Measurements from ENCODE around the gene GRK1. TPM values are rescaled to one million over a fixed set of nuclear protein-coding genes. Genes with fewer than 3 reads are reported as not detected.

GRK1 gene
- total and polyA plus RNA-seq, 2 of the 4 experiments (the other 2 are of a cell fraction) = not detected

GRCh38 chr13:113750554-113751399, 83.8 kb downstream of the GRK1 start:
- H3K36me3 ChIP-seq (ENCODE audit: control insufficient read depth, insufficient read depth, low read length) = no peaks in the 10 kb centered on the region
- no TSS peak for BruUV-seq (replicated peaks)
- H4K20me1 ChIP-seq (ENCODE audit: insufficient read depth, low read length) = peaks cover 4% of the 10 kb centered on the region; the same call in 1 of the 2 replicates
- H3K9me1 ChIP-seq (ENCODE audit: insufficient read depth, low read length) = 0 out of 2 replicates have a peak, but pooled peaks cover 5% of the 10 kb centered on the region
- no peak for ATAC-seq (ENCODE audit: low read depth)
- H3K27me3 ChIP-seq (ENCODE audit: control insufficient read depth, insufficient read depth, low read length) = peaks cover 28% of the 10 kb centered on the region
- no peaks in the 10 kb centered on the region for H3K4me1 ChIP-seq (ENCODE audit: control insufficient read depth, insufficient read depth, low read length)
- in situ Hi-C loops (cut with MboI; ENCODE audit: low sequenced_read_pairs) (no loop called here), dilution Hi-C loops (cut with HindIII; ENCODE audit: low sequenced_read_pairs, unreplicated experiment) (no loop called here), intact Hi-C loops (cut with micrococcal nuclease) (no loop called here)
- H2AK9ac ChIP-seq (replicated peaks; ENCODE audit: low read depth, low read length, poor library complexity) = no peak overlapping the region
- POLR2A ChIA-PET (ENCODE audit: unreplicated experiment) = no interaction called here
- no peak overlapping the region for H3K4me3 ChIP-seq (ENCODE audit: insufficient read depth, low read depth, low read length)
- no peak overlapping the region for H3K23ac ChIP-seq (ENCODE audit: low read depth, low read length)
- H2BK120ac ChIP-seq (ENCODE audit: low read depth, low read length) = no peak overlapping the region
- H3K9me3 ChIP-seq (ENCODE audit: control insufficient read depth, insufficient read depth, low read length) = no peaks in the 10 kb centered on the region
- H3K27ac ChIP-seq (ENCODE audit: insufficient read depth, low read length) = no peak overlapping the region
- no peaks in the 10 kb centered on the region for H3K79me1 ChIP-seq (ENCODE audit: low read depth in 1 of 2, low read length in 2 of 2)
- H2BK5ac ChIP-seq (ENCODE audit: low read depth, low read length, poor library complexity, severe bottlenecking) = no peak overlapping the region
- DNase-seq = no peak
- H2BK15ac ChIP-seq (ENCODE audit: low read depth, low read length) = no peak overlapping the region
- WGBS, 2 experiments (ENCODE audit: extremely low coverage in 2 of 2, insufficient read length in 1 of 2) = 91% methylated on average over 19 of the region's 23 CpGs; no CpG with 5 or more reads in 1 of the 2 experiments
- no peak overlapping the region for H3K4ac ChIP-seq (ENCODE audit: low read depth, low read length)
- CTCF ChIA-PET = no interaction called here
- H3K4me2 ChIP-seq (ENCODE audit: low read depth, low read length) = no peak overlapping the region
- no peak overlapping the region for H3K14ac ChIP-seq (replicated peaks; ENCODE audit: low read depth, low read length)
- no peak overlapping the region for H3K18ac ChIP-seq (ENCODE audit: low read depth, low read length)
- TF ChIP-seq MXI1 (IDR thresholded peaks at IDR 0.05; ENCODE audit: borderline replicate concordance, low read depth, low read length) (no peak), CHD1 (IDR thresholded peaks at IDR 0.05; ENCODE audit: low read depth, low read length) (no peak), FOS (IDR thresholded peaks at IDR 0.05; ENCODE audit: low read depth, low read length) (no peak), RFX5 (IDR thresholded peaks at IDR 0.05; ENCODE audit: low read depth, low read length) (no peak), SMC3 (IDR thresholded peaks at IDR 0.05; ENCODE audit: low read depth, low read length) (no peak)
- H4K5ac ChIP-seq (ENCODE audit: low read depth, low read length) = no peak overlapping the region
- H2AK5ac ChIP-seq (ENCODE audit: low read depth, low read length) = no peak overlapping the region
- H3K9ac ChIP-seq (ENCODE audit: low read depth, low read length) = no peak overlapping the region
- H4K8ac ChIP-seq (ENCODE audit: low read depth in 2 of 2, low read length in 2 of 2) = no peak overlapping the region
- no peak overlapping the region for H4K91ac ChIP-seq (ENCODE audit: insufficient read depth, low read depth, low read length)
- no peak overlapping the region for H3K56ac ChIP-seq (ENCODE audit: extremely low read depth, insufficient read depth, low read length)
- no peak overlapping the region for H2BK20ac ChIP-seq (ENCODE audit: low read depth, low read length)
- peak overlapping the region; percentile 49 for H2AFZ ChIP-seq (replicated peaks; ENCODE audit: low read length, poor library complexity)

All from IMR-90 (cell line).